Measurements from ENCODE around the gene ACTL8. TPM values are rescaled to one million over a fixed set of nuclear protein-coding genes. Genes with fewer than 3 reads are reported as not detected.

The ACTL8 gene
- total RNA-seq, 1 donor from 2014 or later = not detected

DNA sequence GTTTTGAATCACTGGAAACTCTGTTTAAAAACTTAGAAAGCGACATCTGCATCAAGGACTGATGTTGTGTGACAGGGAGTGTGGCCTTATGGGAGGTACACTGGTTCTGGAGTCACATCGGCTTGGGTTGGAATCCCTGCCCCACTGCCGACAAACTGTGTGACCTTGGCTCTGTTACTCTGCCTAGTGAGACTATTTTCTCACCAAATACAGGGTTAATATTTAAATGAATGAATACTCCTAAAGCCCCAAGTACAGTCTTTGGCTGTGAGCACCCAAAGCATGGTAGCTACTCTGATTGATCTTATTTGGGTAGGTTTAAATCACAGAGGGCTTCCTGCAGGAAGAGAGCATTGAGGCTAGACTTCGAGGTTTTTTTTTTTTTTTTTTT lies 102.0 kb downstream of the ACTL8 start:
- Mint-ChIP-seq H3K27me3 (ENCODE audit: insufficient read depth, low read depth) (peaks cover 9% of the 10 kb centered on the region), H3K4me1 (peaks cover 7% of the 10 kb centered on the region), H3K4me3 (no peak overlapping the region), H3K27ac (no peak overlapping the region), H3K36me3 (no peaks in the 10 kb centered on the region), H3K9me3 (no peaks in the 10 kb centered on the region)
- Histone ChIP-seq H3K27ac (no peak overlapping the region), H2AFZ (replicated peaks) (no peak overlapping the region), H3F3A (ENCODE audit: low read depth) (no peaks in the 10 kb centered on the region), H4K20me1 (ENCODE audit: low read depth) (no peaks in the 10 kb centered on the region), H3K4me3 (no peak overlapping the region), H3K9ac (no peak overlapping the region), H3K9me3 (ENCODE audit: low read depth) (no peaks in the 10 kb centered on the region), H3K4me2 (no peak overlapping the region), H3K79me2 (ENCODE audit: low read depth) (no peaks in the 10 kb centered on the region), H3K36me3 (no peaks in the 10 kb centered on the region), H3K27me3 (no peaks in the 10 kb centered on the region), H3K4me1 (peaks cover 4% of the 10 kb centered on the region)
- DNase-seq (ENCODE audit: low spot score) = no peak
- no peak for TF ChIP-seq EZH2phosphoT487 (IDR thresholded peaks at IDR 0.05)
- no peak for TF ChIP-seq EZH2 (IDR thresholded peaks at IDR 0.05)
- TF ChIP-seq, protein P1, sequence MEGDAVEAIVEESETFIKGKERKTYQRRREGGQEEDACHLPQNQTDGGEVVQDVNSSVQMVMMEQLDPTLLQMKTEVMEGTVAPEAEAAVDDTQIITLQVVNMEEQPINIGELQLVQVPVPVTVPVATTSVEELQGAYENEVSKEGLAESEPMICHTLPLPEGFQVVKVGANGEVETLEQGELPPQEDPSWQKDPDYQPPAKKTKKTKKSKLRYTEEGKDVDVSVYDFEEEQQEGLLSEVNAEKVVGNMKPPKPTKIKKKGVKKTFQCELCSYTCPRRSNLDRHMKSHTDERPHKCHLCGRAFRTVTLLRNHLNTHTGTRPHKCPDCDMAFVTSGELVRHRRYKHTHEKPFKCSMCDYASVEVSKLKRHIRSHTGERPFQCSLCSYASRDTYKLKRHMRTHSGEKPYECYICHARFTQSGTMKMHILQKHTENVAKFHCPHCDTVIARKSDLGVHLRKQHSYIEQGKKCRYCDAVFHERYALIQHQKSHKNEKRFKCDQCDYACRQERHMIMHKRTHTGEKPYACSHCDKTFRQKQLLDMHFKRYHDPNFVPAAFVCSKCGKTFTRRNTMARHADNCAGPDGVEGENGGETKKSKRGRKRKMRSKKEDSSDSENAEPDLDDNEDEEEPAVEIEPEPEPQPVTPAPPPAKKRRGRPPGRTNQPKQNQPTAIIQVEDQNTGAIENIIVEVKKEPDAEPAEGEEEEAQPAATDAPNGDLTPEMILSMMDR (IDR thresholded peaks at IDR 0.05) = no peak

DNA sequence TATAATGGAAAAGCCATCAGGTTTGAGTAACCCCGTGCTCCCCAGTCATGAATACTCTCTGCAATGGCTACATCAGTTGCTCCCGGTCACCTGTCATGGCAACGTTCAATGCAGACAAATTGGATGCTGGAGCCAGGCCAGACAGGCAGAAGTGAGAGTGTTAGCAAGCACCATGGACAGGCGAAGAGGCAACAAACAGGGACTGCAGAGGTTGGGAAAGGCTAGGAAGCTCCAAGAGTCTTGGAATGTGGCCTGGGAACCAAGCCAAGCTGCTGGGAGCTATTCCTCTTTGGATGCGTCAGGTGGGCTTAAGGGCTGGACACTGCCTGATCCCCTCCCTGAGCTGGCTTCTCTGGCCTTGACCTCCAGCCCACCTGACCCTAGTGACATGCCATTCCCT lies 102.9 kb downstream of the ACTL8 start:
- peaks cover 9% of the 10 kb centered on the region for H3K27me3 Mint-ChIP-seq (ENCODE audit: insufficient read depth, low read depth)
- Histone ChIP-seq H3K79me2 (ENCODE audit: low read depth) (no peaks in the 10 kb centered on the region), H3K27ac (no peak overlapping the region), H4K20me1 (ENCODE audit: low read depth) (no peaks in the 10 kb centered on the region), H3K9ac (no peak overlapping the region), H3K4me1 (peaks cover 6% of the 10 kb centered on the region), H3K4me2 (no peak overlapping the region), H3K36me3 (no peaks in the 10 kb centered on the region), H3K4me3 (no peak overlapping the region), H3K9me3 (ENCODE audit: low read depth) (no peaks in the 10 kb centered on the region), H2AFZ (replicated peaks) (no peak overlapping the region), H3K27me3 (no peaks in the 10 kb centered on the region), H3F3A (ENCODE audit: low read depth) (no peaks in the 10 kb centered on the region)
- no peak for DNase-seq (ENCODE audit: low spot score)
- TF ChIP-seq, protein P1 (IDR thresholded peaks at IDR 0.05) = no peak
- TF ChIP-seq EZH2 (IDR thresholded peaks at IDR 0.05) = no peak
- no peak for TF ChIP-seq EZH2phosphoT487 (IDR thresholded peaks at IDR 0.05)
- peaks cover 8% of the 10 kb centered on the region for H3K4me1 Mint-ChIP-seq
- H3K4me3 Mint-ChIP-seq = no peak overlapping the region
- H3K36me3 Mint-ChIP-seq = no peaks in the 10 kb centered on the region
- H3K27ac Mint-ChIP-seq = no peak overlapping the region
- no peaks in the 10 kb centered on the region for H3K9me3 Mint-ChIP-seq

DNA sequence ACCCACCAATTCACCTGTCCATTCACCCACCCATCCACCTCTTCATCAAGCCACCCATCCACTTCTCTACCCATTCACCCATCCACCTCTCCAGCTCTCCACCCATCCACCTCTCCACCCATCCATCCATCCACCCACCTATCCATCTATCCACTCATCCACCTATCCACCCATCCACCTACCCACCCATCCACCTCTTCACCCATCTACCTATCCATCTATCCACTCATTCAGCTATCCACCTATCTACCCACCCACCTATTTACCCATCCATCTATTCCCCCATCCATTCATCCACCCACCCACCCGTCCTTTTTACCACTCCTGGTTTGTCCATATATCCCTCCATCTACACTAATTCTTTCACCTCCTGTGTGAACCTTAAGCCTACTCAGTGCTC lies 105.7 kb downstream of the ACTL8 start:
- Mint-ChIP-seq H3K27me3 (ENCODE audit: insufficient read depth, low read depth) (peaks cover 9% of the 10 kb centered on the region), H3K4me1 (peaks cover 19% of the 10 kb centered on the region)

More for the DNA sequence above, 105.7 kb downstream of the ACTL8 start:
- Mint-ChIP-seq H3K27ac (no peak overlapping the region), H3K36me3 (no peaks in the 10 kb centered on the region), H3K9me3 (no peaks in the 10 kb centered on the region), H3K4me3 (no peak overlapping the region)
- no peak for TF ChIP-seq EZH2phosphoT487 (IDR thresholded peaks at IDR 0.05)
- no peak for TF ChIP-seq EZH2 (IDR thresholded peaks at IDR 0.05)
- TF ChIP-seq, protein P1 (IDR thresholded peaks at IDR 0.05) = no peak
- Histone ChIP-seq H3K27me3 (no peaks in the 10 kb centered on the region), H3K9me3 (ENCODE audit: low read depth) (no peaks in the 10 kb centered on the region), H3F3A (ENCODE audit: low read depth) (peaks cover 4% of the 10 kb centered on the region), H4K20me1 (ENCODE audit: low read depth) (no peaks in the 10 kb centered on the region), H2AFZ (replicated peaks) (no peak overlapping the region), H3K4me3 (no peak overlapping the region), H3K79me2 (ENCODE audit: low read depth) (no peaks in the 10 kb centered on the region), H3K4me1 (peaks cover 12% of the 10 kb centered on the region), H3K27ac (no peak overlapping the region), H3K36me3 (no peaks in the 10 kb centered on the region), H3K9ac (no peak overlapping the region), H3K4me2 (no peak overlapping the region)
- no peak for DNase-seq (ENCODE audit: low spot score)

All from neural progenitor cell (in vitro differentiated cells).